SJCRH30 (cell line): ENCODE measurements around the gene SUMO3. TPM values are rescaled to one million over a fixed set of nuclear protein-coding genes. Genes with fewer than 3 reads are reported as not detected.

Source experiments
- DNase-seq, 2 experiments: peaks; one replicate each; pipeline ENCODE4 v3.0.0-alpha.2; 2015 to 2020
- H3K27ac ChIP-seq: fragments of 250-450 bp; sonication (Bioruptor Pico); 2 replicates; pipeline ENCODE4 v1.5.1; 2020; ENCODE audit warnings: mild to moderate bottlenecking, moderate library complexity
- H3K27me3 ChIP-seq: fragments of 250-450 bp; sonication (Bioruptor Pico); 2 replicates; pipeline ENCODE4 v1.5.1; 2020; ENCODE audit warnings: mild to moderate bottlenecking, moderate library complexity
- H3K36me3 ChIP-seq: fragments of 250-450 bp; sonication (Bioruptor Pico); 2 replicates; pipeline ENCODE4 v1.5.1; 2020; ENCODE audit warnings: mild to moderate bottlenecking, moderate library complexity
- H3K4me1 ChIP-seq: fragments of 250-450 bp; sonication (Bioruptor Pico); 2 replicates; pipeline ENCODE4 v1.5.1; 2020; ENCODE audit warnings: mild to moderate bottlenecking, moderate library complexity
- H3K4me3 ChIP-seq: fragments of 250-450 bp; sonication (Bioruptor Pico); 2 replicates; pipeline ENCODE4 v1.5.1; 2020; ENCODE audit warnings: mild to moderate bottlenecking, moderate library complexity
- H3K9me3 ChIP-seq: fragments of 250-450 bp; sonication (Bioruptor Pico); replicated peaks from 2 replicates; pipeline ENCODE4 v1.5.1; 2020; ENCODE audit warnings: mild to moderate bottlenecking, moderate library complexity
- total RNA-seq: library from RNA; depleted of rRNA; stranded (reverse); fragments of >200 nt; shearing (Covaris generic); gene quantifications from 2 replicates; pipeline ENCODE4 v1.2.3, GENCODE V29; 2014

Gene SUMO3
- total RNA-seq, 1 experiment from 2014 or later = 76.9 TPM

GRCh38 chr21:44771896-44772525, 45.9 kb downstream of the SUMO3 start:
- no peaks in the 10 kb centered on the region for H3K9me3 ChIP-seq
- H3K4me1 ChIP-seq = peaks cover 34% of the 10 kb centered on the region
- no peaks in the 10 kb centered on the region for H3K27me3 ChIP-seq
- no peak overlapping the region for H3K4me3 ChIP-seq
- no peak overlapping the region; the same call in 1 of the 2 replicates for H3K27ac ChIP-seq
- no peak for DNase-seq
- H3K36me3 ChIP-seq = peaks cover 52% of the 10 kb centered on the region

GRCh38 chr21:44767834-44768831, 49.7 kb downstream of the SUMO3 start:
- Histone ChIP-seq H3K4me3 (no peak overlapping the region), H3K4me1 (peaks cover 10% of the 10 kb centered on the region), H3K27me3 (no peaks in the 10 kb centered on the region), H3K36me3 (peaks cover 21% of the 10 kb centered on the region), H3K9me3 (no peaks in the 10 kb centered on the region), H3K27ac (no peak overlapping the region)
- DNase-seq = no peak

DNA sequence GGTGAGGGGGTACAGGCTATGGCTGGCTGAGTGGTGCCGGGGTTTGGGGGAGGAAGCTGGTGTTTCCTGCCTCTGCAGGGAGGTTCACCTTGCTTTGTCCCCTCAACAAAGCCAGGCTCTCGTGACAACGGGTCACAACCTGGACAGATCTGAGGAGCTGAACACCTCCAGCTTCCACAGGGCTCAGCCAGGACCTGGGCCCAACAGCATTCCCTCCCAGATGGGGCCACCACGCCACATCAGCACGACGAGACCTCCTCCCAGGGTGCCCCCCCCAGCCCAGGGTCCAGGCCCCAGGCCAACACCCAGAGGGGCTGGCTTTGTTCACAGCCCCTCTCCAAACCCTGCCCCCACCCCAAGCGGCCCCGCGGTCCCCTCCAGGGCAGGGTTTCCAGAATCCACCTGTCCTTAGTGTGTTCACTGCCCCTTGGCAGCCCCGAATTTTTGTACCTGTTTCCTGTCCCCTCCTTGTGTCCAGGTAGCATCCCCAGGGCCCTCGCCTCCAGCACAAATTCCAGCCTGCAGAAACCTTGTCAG, 51.0 kb downstream of the SUMO3 start:
- Histone ChIP-seq H3K4me1 (no peaks in the 10 kb centered on the region; the same call in 1 of the 2 replicates), H3K4me3 (no peak overlapping the region), H3K27ac (no peak overlapping the region), H3K27me3 (no peaks in the 10 kb centered on the region), H3K36me3 (peaks cover 18% of the 10 kb centered on the region), H3K9me3 (no peaks in the 10 kb centered on the region)
- DNase-seq = no peak

GRCh38 chr21:44766014-44766817, 51.6 kb downstream of the SUMO3 start:
- Histone ChIP-seq H3K9me3 (no peaks in the 10 kb centered on the region), H3K36me3 (peaks cover 18% of the 10 kb centered on the region), H3K27me3 (no peaks in the 10 kb centered on the region), H3K4me3 (no peak overlapping the region), H3K27ac (no peak overlapping the region), H3K4me1 (no peaks in the 10 kb centered on the region)
- no peak for DNase-seq

DNA sequence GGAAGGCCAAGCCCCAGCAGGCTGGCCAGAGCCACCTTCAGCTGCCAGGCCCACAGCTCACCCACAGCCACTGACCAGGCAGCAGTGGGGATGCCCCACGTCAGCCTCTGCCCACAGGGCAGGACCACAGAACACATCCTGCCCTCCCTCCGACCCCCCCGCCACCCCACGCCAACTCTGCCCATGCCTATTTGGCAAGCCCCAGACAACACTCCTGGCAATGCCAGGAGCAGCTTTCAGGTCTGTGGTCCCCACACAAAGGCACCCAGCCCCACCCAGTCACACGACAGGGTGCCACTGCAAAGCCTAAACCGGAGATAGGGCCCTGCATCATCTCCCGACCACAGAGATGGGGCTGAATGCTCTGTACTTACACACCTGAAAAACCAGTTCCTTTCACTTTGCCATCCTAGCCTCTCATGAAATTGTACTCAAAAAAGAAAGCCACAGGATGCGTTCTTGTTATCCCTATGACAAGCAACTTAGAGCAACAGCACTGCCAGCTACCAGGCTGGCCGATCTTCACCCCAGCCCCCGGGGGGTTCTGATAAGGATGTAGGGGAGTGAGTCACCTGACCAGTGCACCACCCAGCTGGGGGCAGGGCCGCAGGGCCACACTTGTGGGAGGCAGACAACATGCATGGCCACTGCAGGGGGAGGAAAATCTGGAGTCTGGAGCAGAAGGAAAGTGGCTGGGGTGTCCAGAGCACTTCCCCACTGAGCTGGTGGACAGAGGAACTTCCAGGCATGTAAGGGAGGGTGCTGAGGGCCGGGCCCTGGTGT, 52.4 kb downstream of the SUMO3 start:
- no peak overlapping the region for H3K4me3 ChIP-seq
- no peaks in the 10 kb centered on the region for H3K4me1 ChIP-seq
- peaks cover 13% of the 10 kb centered on the region for H3K36me3 ChIP-seq
- DNase-seq = no peak
- H3K27ac ChIP-seq = no peak overlapping the region
- H3K9me3 ChIP-seq = no peaks in the 10 kb centered on the region
- H3K27me3 ChIP-seq = no peaks in the 10 kb centered on the region

- H3K27ac ChIP-seq = no peak overlapping the region
- no peak overlapping the region for H3K4me3 ChIP-seq
- H3K9me3 ChIP-seq = no peaks in the 10 kb centered on the region
- H3K36me3 ChIP-seq = peaks cover 4% of the 10 kb centered on the region
- H3K27me3 ChIP-seq = no peaks in the 10 kb centered on the region
- DNase-seq = no peak
- no peaks in the 10 kb centered on the region for H3K4me1 ChIP-seq
Measured at GRCh38 chr21:44764319-44765230, 53.3 kb downstream of the SUMO3 start.

- no peaks in the 10 kb centered on the region for H3K9me3 ChIP-seq
- no peak for DNase-seq
- no peak overlapping the region for H3K4me3 ChIP-seq
Measured at GRCh38 chr21:44763451-44764318, 54.2 kb downstream of the SUMO3 start.

GRCh38 chr21:44763050-44763378, 54.8 kb downstream of the SUMO3 start:
- Histone ChIP-seq H3K27me3 (no peaks in the 10 kb centered on the region), H3K4me3 (no peak overlapping the region), H3K36me3 (no peaks in the 10 kb centered on the region), H3K9me3 (no peaks in the 10 kb centered on the region), H3K4me1 (no peaks in the 10 kb centered on the region), H3K27ac (no peak overlapping the region)
- no peak for DNase-seq

More at GRCh38 chr21:44763451-44764318, 54.2 kb downstream of the SUMO3 start:
- H3K36me3 ChIP-seq = peaks cover 3% of the 10 kb centered on the region; the same call in 1 of the 2 replicates
- no peak overlapping the region for H3K27ac ChIP-seq
- no peaks in the 10 kb centered on the region for H3K27me3 ChIP-seq
- no peaks in the 10 kb centered on the region for H3K4me1 ChIP-seq

DNA sequence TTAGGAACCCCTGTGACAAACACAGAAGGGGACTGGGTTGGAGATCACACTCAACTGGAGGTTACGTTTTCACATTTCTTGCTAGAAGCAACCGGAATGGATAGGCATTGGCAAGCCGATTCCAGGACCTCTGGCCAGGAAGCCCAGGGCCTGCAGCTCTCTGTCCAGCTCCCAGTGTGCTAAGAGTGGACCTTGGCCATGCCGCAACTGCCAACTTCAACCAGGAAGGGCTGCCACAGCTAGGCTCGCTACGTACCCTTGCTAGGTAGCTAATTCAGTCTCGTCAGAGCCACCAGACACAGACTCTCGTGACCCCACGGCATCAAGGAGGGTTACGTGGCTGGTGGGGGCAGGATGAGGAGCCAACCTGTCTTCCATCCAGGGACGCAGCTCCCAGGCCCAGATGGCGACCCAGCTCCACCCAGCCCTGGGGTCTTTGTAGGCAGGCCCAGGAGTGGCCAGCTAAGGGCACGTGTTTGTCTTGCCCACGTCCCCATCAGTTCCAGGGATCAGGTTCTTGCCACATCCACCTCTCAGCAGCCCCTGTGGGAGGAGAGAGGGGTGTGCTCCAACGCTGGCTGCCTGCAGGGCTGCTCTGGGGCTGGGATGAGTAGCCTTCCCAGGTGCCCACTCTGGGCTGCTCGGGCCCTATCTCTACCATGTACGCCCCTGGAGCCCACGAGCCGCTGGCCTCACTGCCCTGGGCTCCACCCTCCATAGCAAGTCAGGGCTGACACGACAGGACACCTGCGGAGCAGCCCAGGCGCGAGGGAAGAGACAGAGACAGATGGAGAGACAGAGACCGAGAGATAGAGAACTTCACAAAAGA, 55.4 kb downstream of the SUMO3 start:
- Histone ChIP-seq H3K9me3 (no peaks in the 10 kb centered on the region), H3K27me3 (no peaks in the 10 kb centered on the region), H3K4me1 (no peaks in the 10 kb centered on the region), H3K36me3 (no peaks in the 10 kb centered on the region), H3K27ac (no peak overlapping the region), H3K4me3 (no peak overlapping the region)
- DNase-seq = no peak

GRCh38 chr21:44761747-44762208, 56.1 kb downstream of the SUMO3 start:
- no peaks in the 10 kb centered on the region for H3K27me3 ChIP-seq

DNA sequence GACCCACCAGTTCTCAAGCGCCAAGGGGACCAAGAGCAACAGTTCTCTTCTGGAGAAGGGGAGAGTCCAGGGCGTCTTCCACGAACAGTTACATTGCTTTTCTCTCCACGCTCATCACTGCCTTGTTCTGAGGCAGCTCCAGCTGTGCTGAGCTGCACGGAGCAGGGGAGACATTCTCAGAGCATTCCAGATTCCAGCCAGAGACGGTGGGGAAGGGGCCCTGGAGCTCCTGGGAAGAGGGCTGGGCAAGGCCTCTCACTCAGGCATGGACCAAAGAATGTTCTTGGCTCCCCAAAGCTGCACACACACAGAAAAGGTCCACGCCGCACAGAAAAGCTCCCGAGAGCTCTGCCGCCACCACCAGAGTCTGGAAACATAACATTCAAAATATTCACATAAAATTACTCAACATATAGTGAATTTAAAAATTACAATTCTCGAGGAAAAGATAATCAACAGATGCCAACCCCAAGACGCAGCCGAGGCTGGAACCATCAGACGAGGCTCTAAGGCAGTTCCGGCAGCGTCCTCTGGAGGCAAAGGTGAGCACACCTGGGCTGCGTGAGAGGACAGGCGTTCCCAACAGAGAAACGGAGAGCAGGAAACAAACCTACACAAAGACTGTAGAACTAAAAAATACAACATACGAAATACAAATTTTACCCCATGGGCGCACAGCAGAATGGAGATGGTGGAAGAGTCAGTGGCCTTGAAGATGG, 56.7 kb downstream of the SUMO3 start:
- H3K9me3 ChIP-seq = no peaks in the 10 kb centered on the region
- no peaks in the 10 kb centered on the region for H3K4me1 ChIP-seq
- H3K36me3 ChIP-seq = no peaks in the 10 kb centered on the region
- no peak overlapping the region for H3K27ac ChIP-seq
- no peaks in the 10 kb centered on the region for H3K27me3 ChIP-seq
- H3K4me3 ChIP-seq = no peak overlapping the region
- no peak for DNase-seq

More at GRCh38 chr21:44761747-44762208, 56.1 kb downstream of the SUMO3 start:
- no peak for DNase-seq
- no peaks in the 10 kb centered on the region for H3K9me3 ChIP-seq
- H3K4me1 ChIP-seq = no peaks in the 10 kb centered on the region
- no peak overlapping the region for H3K4me3 ChIP-seq
- H3K36me3 ChIP-seq = no peaks in the 10 kb centered on the region
- H3K27ac ChIP-seq = no peak overlapping the region
